ENCODE data around the gene VDR.

VDR gene

GRCh38 chr12:47808574-47809365 is 96.0 kb downstream of the VDR start:
- H3K27ac ChIP-seq (ENCODE audit: low read length): peak overlapping the region; percentile 96
- H2AFZ ChIP-seq (ENCODE audit: low read length): no peak overlapping the region
- H3F3A ChIP-seq (ENCODE audit: insufficient read depth, low read length): peaks cover 63% of the 10 kb centered on the region

GRCh38 chr12:47808050-47808449 is 96.7 kb downstream of the VDR start:
- Histone ChIP-seq H3K4me2 (ENCODE audit: low read depth, low read length) (peak overlapping the region; percentile 93), H3K9me2 (replicated peaks; ENCODE audit: insufficient read depth, low read length) (no peaks in the 10 kb centered on the region), H3K9ac (ENCODE audit: low read length) (peak overlapping the region; percentile 77), H2AFZ (ENCODE audit: low read length) (no peak overlapping the region), H3F3A (ENCODE audit: insufficient read depth, low read length) (peaks cover 56% of the 10 kb centered on the region), H3K9me3 (replicated peaks; ENCODE audit: insufficient read depth, low read length) (no peaks in the 10 kb centered on the region), H3K36me3 (replicated peaks; ENCODE audit: insufficient read depth, low read length) (0 out of 2 replicates have a peak, but pooled peaks cover 3% of the 10 kb centered on the region), H4K20me1 (ENCODE audit: insufficient read depth, low read length) (no peaks in the 10 kb centered on the region), H3K27me3 (replicated peaks; ENCODE audit: insufficient read depth, low read length) (no peaks in the 10 kb centered on the region), H3K4me1 (ENCODE audit: low read length) (peaks cover 87% of the 10 kb centered on the region), H3K27ac (ENCODE audit: low read length) (peak overlapping the region; percentile 96), H3K4me3 (ENCODE audit: low read length) (peak overlapping the region; percentile 41), H3K79me2 (ENCODE audit: low read length) (peaks cover 98% of the 10 kb centered on the region)
- TF ChIP-seq EZH2 (optimal IDR thresholded peaks at IDR 0.05; ENCODE audit: low read depth, low read length): no peak
- TF ChIP-seq, protein P1, sequence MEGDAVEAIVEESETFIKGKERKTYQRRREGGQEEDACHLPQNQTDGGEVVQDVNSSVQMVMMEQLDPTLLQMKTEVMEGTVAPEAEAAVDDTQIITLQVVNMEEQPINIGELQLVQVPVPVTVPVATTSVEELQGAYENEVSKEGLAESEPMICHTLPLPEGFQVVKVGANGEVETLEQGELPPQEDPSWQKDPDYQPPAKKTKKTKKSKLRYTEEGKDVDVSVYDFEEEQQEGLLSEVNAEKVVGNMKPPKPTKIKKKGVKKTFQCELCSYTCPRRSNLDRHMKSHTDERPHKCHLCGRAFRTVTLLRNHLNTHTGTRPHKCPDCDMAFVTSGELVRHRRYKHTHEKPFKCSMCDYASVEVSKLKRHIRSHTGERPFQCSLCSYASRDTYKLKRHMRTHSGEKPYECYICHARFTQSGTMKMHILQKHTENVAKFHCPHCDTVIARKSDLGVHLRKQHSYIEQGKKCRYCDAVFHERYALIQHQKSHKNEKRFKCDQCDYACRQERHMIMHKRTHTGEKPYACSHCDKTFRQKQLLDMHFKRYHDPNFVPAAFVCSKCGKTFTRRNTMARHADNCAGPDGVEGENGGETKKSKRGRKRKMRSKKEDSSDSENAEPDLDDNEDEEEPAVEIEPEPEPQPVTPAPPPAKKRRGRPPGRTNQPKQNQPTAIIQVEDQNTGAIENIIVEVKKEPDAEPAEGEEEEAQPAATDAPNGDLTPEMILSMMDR (IDR thresholded peaks at IDR 0.05; ENCODE audit: low read length): no peak
- TF ChIP-seq EZH2phosphoT487 (IDR thresholded peaks at IDR 0.05; ENCODE audit: low read length): no peak
- DNase-seq: peak; percentile 92

More at GRCh38 chr12:47808574-47809365, 96.0 kb downstream of the VDR start:
- Histone ChIP-seq H3K79me2 (ENCODE audit: low read length) (peaks cover 94% of the 10 kb centered on the region), H3K4me3 (ENCODE audit: low read length) (peak overlapping the region; percentile 41), H3K36me3 (replicated peaks; ENCODE audit: insufficient read depth, low read length) (0 out of 2 replicates have a peak, but pooled peaks cover 3% of the 10 kb centered on the region), H4K20me1 (ENCODE audit: insufficient read depth, low read length) (no peaks in the 10 kb centered on the region), H3K9me2 (replicated peaks; ENCODE audit: insufficient read depth, low read length) (no peaks in the 10 kb centered on the region), H3K9ac (ENCODE audit: low read length) (peak overlapping the region; percentile 77), H3K27me3 (replicated peaks; ENCODE audit: insufficient read depth, low read length) (no peaks in the 10 kb centered on the region), H3K9me3 (replicated peaks; ENCODE audit: insufficient read depth, low read length) (no peaks in the 10 kb centered on the region), H3K4me2 (ENCODE audit: low read depth, low read length) (peak overlapping the region; percentile 93), H3K4me1 (ENCODE audit: low read length) (peaks cover 86% of the 10 kb centered on the region)
- peak; percentile 76 for DNase-seq
- TF ChIP-seq EZH2phosphoT487 (IDR thresholded peaks at IDR 0.05; ENCODE audit: low read length) (no peak), EZH2 (optimal IDR thresholded peaks at IDR 0.05; ENCODE audit: low read depth, low read length) (no peak)
- TF ChIP-seq, protein P1 (IDR thresholded peaks at IDR 0.05; ENCODE audit: low read length): peak; percentile 45

GRCh38 chr12:47807338-47807737 is 97.5 kb downstream of the VDR start:
- Histone ChIP-seq H3K79me2 (ENCODE audit: low read length) (peaks cover 100% of the 10 kb centered on the region), H3K9ac (ENCODE audit: low read length) (peak overlapping the region; percentile 77), H3K27me3 (replicated peaks; ENCODE audit: insufficient read depth, low read length) (no peaks in the 10 kb centered on the region), H3K9me3 (replicated peaks; ENCODE audit: insufficient read depth, low read length) (no peaks in the 10 kb centered on the region), H3K4me2 (ENCODE audit: low read depth, low read length) (peak overlapping the region; percentile 93), H3K27ac (ENCODE audit: low read length) (peak overlapping the region; percentile 96), H3K36me3 (replicated peaks; ENCODE audit: insufficient read depth, low read length) (0 out of 2 replicates have a peak, but pooled peaks cover 3% of the 10 kb centered on the region), H3K4me3 (ENCODE audit: low read length) (peak overlapping the region; percentile 41; the same call in 1 of the 2 replicates), H3K9me2 (replicated peaks; ENCODE audit: insufficient read depth, low read length) (no peaks in the 10 kb centered on the region), H3F3A (ENCODE audit: insufficient read depth, low read length) (peaks cover 51% of the 10 kb centered on the region), H4K20me1 (ENCODE audit: insufficient read depth, low read length) (no peaks in the 10 kb centered on the region), H3K4me1 (ENCODE audit: low read length) (peaks cover 88% of the 10 kb centered on the region), H2AFZ (ENCODE audit: low read length) (no peak overlapping the region)
- DNase-seq: no peak
- TF ChIP-seq, protein P1 (IDR thresholded peaks at IDR 0.05; ENCODE audit: low read length): no peak
- TF ChIP-seq EZH2 (optimal IDR thresholded peaks at IDR 0.05; ENCODE audit: low read depth, low read length) (no peak), EZH2phosphoT487 (IDR thresholded peaks at IDR 0.05; ENCODE audit: low read length) (no peak)
